Subcutaneous abdominal adipose tissue (tissue), 5 donors: ENCODE measurements around the gene CNTLN.
"Not testable (repeated sequence)": the region's sequence is repeated elsewhere in the genome, so short reads cannot be mapped to it uniquely, and the experiment has no call there.

Experiments
- H3K27ac ChIP-seq: one replicate; pipeline ENCODE4 v1.7.0; 2013; ENCODE audit warnings: low read depth, mild to moderate bottlenecking, inconsistent platforms, low read length, moderate library complexity
- H3K27me3 ChIP-seq, 5 donors: one replicate each; pipeline ENCODE4 v1.7.0; 2013; ENCODE audit warnings: low read length in 5 of 5, inconsistent platforms in 1 of 5; ENCODE audit not compliant: control insufficient read depth in 5 of 5, insufficient read depth in 4 of 5
- H3K36me3 ChIP-seq, 5 donors: one replicate each; pipeline ENCODE4 v1.7.0; 2013; ENCODE audit warnings: low read length in 5 of 5; ENCODE audit not compliant: control insufficient read depth in 5 of 5, insufficient read depth in 5 of 5
- H3K4me1 ChIP-seq, 5 donors: one replicate each; pipeline ENCODE4 v1.7.0; 2013; ENCODE audit warnings: low read length in 5 of 5, mild to moderate bottlenecking in 3 of 5, moderate library complexity in 1 of 5; ENCODE audit not compliant: control insufficient read depth in 5 of 5, insufficient read depth in 5 of 5
- H3K4me3 ChIP-seq, 5 donors: one replicate each; pipeline ENCODE4 v1.7.0; 2013; ENCODE audit warnings: low read length in 5 of 5, low read depth in 1 of 5
- H3K9ac ChIP-seq, 5 donors: one replicate each; pipeline ENCODE4 v1.7.0; 2013; ENCODE audit warnings: low read length in 5 of 5, mild to moderate bottlenecking in 4 of 5, moderate library complexity in 3 of 5
- H3K9me3 ChIP-seq, 5 donors: one replicate each; pipeline ENCODE4 v1.7.0; 2013; ENCODE audit warnings: low read length in 5 of 5; ENCODE audit not compliant: control insufficient read depth in 5 of 5
- donor health status: healthy.
- donor health status: healthy.
- donor health status: healthy.
- donor health status: healthy.
- donor health status: healthy.

CNTLN gene

DNA sequence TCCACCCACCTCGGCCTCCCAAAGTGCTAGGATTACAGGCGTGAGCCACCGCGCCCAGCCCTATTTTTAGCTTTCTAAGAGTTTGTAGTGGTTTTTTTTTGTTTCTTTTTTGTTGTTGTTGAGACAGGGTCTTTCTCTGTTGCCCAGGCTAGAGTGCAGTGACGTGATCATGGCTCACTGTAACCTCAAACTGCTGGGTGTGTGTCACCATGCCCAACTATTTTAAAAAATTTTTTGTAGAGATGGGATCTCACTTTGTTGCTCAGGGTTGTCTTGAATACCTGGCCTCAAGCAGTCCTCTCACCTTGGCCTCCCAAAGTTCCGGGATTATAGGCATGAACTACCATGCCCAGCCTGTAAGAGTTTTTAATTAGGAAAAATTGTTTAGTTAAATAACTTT, 298.7 kb downstream of the CNTLN start:
- no peak overlapping the region for H3K27ac ChIP-seq
- peaks cover 0 to 4% (median 0%) of the 10 kb centered on the region in 5 donors for H3K9me3 ChIP-seq
- H3K4me1 ChIP-seq = no peaks in the 10 kb centered on the region
- H3K27me3 ChIP-seq = no peaks in the 10 kb centered on the region
- H3K36me3 ChIP-seq = peaks cover 0 to 6% (median 2%) of the 10 kb centered on the region in 5 donors
- H3K9ac ChIP-seq = no peak overlapping the region
- H3K4me3 ChIP-seq = no peak overlapping the region

DNA sequence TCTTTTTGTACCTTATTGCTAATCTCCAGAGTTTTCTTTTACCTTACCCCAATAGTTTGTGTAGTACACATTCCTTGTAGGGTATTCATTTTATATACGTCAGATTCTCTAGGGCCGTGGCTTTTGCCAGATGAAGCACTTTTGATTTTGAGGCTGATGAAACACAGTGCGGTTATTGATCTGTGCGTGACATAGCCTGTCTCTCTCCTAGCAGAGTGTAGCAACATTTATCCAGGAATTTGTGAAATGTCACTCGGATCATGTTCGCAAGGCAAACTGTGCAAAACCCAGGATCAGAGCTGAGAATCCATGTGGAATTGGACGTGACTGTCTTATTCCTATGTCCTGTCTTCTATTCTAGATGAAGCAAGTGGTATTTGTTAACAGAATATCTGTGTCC, 302.0 kb downstream of the CNTLN start:
- Histone ChIP-seq H3K9ac (no peak overlapping the region), H3K4me3 (no peak overlapping the region), H3K4me1 (no peaks in the 10 kb centered on the region), H3K27ac (no peak overlapping the region), H3K9me3 (peaks cover 0 to 10% (median 2%) of the 10 kb centered on the region in 5 donors), H3K36me3 (peaks cover 0 to 6% (median under 1%) of the 10 kb centered on the region in 5 donors), H3K27me3 (no peaks in the 10 kb centered on the region)

DNA sequence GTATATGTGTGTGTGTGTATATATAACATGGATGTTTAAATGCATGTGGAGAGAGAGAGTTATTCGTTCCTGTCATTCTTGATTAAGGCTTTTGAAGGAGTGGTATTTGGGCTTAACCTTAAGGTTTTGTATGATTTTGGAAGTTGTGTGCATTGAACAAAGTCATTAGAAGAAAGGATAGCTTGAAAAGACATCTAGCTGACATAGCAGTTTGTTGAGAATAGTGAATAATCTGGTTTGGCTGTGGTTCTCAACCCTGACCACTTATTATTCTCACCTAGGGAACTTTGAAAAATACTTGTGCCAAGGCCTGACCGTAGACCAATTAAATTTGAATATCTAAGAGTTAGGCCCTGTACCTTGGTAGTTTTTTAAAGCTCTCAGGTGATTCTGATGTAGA, 303.0 kb downstream of the CNTLN start:
- Histone ChIP-seq H3K9me3 (peaks cover 0 to 10% (median 2%) of the 10 kb centered on the region in 5 donors), H3K36me3 (peaks cover 0 to 6% (median 2%) of the 10 kb centered on the region in 5 donors), H3K27ac (no peak overlapping the region), H3K27me3 (no peaks in the 10 kb centered on the region), H3K4me3 (no peak overlapping the region), H3K9ac (no peak overlapping the region), H3K4me1 (no peaks in the 10 kb centered on the region)

GRCh38 chr9:17445126-17445525, 310.3 kb downstream of the CNTLN start:
- not testable (repeated sequence) for H3K27me3 ChIP-seq, H3K36me3 ChIP-seq, H3K9me3 ChIP-seq, H3K4me3 ChIP-seq, H3K4me1 ChIP-seq, H3K27ac ChIP-seq, H3K9ac ChIP-seq

DNA sequence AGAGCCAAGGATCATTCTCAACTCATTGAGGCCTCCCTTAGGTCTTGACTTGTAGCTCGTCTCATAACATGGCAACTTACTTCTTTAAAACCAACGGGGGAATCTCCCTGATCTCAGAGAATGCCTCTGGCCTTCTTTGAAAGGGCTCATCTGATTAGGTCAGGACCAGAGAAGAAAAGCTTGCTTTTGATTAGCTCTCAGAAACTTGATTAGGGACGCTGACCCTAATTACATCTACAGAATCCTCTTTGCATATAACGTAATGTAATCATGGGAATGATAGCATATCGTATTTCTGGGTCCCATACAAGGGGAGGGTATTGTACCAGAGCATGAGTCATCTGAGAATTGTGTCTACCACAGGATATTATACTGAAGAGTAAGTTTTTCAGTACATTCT, 318.9 kb downstream of the CNTLN start:
- H3K4me3 ChIP-seq = no peak overlapping the region
- H3K36me3 ChIP-seq = peaks cover 0 to 7% (median 0%) of the 10 kb centered on the region in 5 donors
- peaks cover 0 to 4% (median 0%) of the 10 kb centered on the region in 5 donors for H3K4me1 ChIP-seq
- no peaks in the 10 kb centered on the region for H3K27me3 ChIP-seq
- no peak overlapping the region for H3K27ac ChIP-seq
- peaks cover 0 to 5% (median 0%) of the 10 kb centered on the region in 5 donors for H3K9me3 ChIP-seq
- H3K9ac ChIP-seq = no peak overlapping the region

DNA sequence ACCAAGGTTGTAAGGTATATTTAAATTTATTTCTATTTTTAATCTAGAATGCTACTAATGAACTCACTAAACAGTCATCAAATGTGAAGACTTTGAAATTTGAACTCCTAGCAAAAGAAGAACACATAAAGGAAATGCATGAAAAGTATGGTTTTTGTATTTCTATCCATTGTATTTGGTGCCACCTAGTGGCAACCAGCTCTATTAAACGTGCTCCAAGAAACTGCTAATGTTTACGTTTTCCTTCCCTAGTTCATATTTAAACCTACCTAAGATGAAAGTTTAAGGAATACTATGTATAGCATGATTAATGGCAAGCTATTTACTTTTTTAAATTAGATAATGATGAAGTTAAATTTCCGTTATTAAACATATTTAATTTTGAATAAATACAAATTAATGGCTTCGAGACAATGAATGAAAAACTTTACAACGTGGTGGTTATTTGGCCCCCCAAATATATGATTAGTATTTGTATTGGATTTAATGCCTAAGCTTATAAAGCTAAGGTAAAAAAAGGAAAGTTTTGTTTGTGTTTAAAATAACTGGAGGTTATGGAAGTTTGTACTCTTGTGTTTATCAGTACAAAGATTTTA, 328.1 kb downstream of the CNTLN start:
- H3K9ac ChIP-seq = no peak overlapping the region

GRCh38 chr9:17470036-17470813, 335.4 kb downstream of the CNTLN start:
- no peak overlapping the region for H3K27ac ChIP-seq
- no peaks in the 10 kb centered on the region for H3K27me3 ChIP-seq

More for the DNA sequence above, 328.1 kb downstream of the CNTLN start:
- Histone ChIP-seq H3K36me3 (peaks cover 0 to 14% (median 3%) of the 10 kb centered on the region in 5 donors), H3K9me3 (no peaks in the 10 kb centered on the region), H3K27me3 (no peaks in the 10 kb centered on the region), H3K4me1 (no peaks in the 10 kb centered on the region), H3K27ac (no peak overlapping the region), H3K4me3 (no peak overlapping the region)

DNA sequence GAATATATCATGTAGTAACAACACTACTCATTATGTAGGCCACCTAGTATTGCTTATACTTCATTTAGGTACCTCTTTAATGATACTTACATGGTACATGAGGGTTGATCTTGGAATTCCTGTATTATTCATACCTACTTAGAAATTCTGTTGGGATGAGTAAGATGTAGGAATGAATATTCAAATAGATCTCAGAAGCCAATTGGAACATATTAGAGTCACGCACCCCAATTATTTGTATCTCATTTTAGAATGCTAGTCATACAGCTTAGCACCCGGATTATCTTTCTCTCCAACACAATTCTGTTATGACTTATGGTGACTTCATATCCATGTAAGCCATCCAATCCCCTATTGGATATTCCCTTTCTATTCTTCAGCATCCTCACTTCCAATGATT, 337.3 kb downstream of the CNTLN start:
- no peaks in the 10 kb centered on the region for H3K27me3 ChIP-seq
- no peaks in the 10 kb centered on the region for H3K9me3 ChIP-seq
- H3K36me3 ChIP-seq = peaks cover 0 to 16% (median 4%) of the 10 kb centered on the region in 5 donors
- H3K4me1 ChIP-seq = no peaks in the 10 kb centered on the region
- H3K4me3 ChIP-seq = no peak overlapping the region
- no peak overlapping the region for H3K9ac ChIP-seq
- H3K27ac ChIP-seq = no peak overlapping the region

More at GRCh38 chr9:17470036-17470813, 335.4 kb downstream of the CNTLN start:
- Histone ChIP-seq H3K4me1 (no peaks in the 10 kb centered on the region), H3K4me3 (no peak overlapping the region), H3K36me3 (peaks cover 0 to 14% (median 4%) of the 10 kb centered on the region in 5 donors), H3K9me3 (no peaks in the 10 kb centered on the region), H3K9ac (no peak overlapping the region)

- Histone ChIP-seq H3K9ac (no peak overlapping the region), H3K27me3 (no peaks in the 10 kb centered on the region), H3K36me3 (peaks cover 0 to 6% (median 0%) of the 10 kb centered on the region in 5 donors), H3K27ac (no peak overlapping the region), H3K4me3 (no peak overlapping the region), H3K9me3 (no peaks in the 10 kb centered on the region), H3K4me1 (no peaks in the 10 kb centered on the region)
Measured at GRCh38 chr9:17476401-17476800, 341.6 kb downstream of the CNTLN start.

DNA sequence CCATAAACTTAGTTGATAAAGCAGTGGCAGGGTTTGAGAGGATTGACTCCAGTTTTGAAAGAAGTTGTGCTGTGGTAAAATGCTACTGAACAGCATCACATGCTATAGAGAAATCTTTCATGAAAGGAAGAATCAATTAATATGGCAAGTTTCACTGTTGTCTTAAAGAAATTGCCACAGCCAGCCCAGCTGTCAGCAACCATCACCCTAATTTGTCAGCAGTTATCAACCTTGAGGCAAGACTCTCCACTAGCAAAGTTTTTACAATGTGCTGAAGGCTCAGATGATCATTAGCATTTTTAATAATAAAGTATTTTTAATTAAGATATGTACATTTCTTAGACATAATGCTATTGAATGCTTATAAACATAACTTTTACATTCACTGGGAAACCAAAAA, 343.0 kb downstream of the CNTLN start:
- H3K4me3 ChIP-seq = no peak overlapping the region

More for the DNA sequence above, 343.0 kb downstream of the CNTLN start:
- no peak overlapping the region for H3K27ac ChIP-seq
- no peak overlapping the region for H3K9ac ChIP-seq
- H3K27me3 ChIP-seq = no peaks in the 10 kb centered on the region
- no peaks in the 10 kb centered on the region for H3K9me3 ChIP-seq
- H3K36me3 ChIP-seq = peaks cover 0 to 6% (median 0%) of the 10 kb centered on the region in 5 donors
- no peaks in the 10 kb centered on the region for H3K4me1 ChIP-seq
